CD4-positive, alpha-beta T cell treated with Interleukin-17A for 1 hour (primary cell): Measurements from ENCODE around the gene LIN52.

ENCODE experiments used
- DNase-seq: peaks from one replicate; pipeline ENCODE4 v3.0.0-alpha.2; 2020

LIN52 gene

DNA sequence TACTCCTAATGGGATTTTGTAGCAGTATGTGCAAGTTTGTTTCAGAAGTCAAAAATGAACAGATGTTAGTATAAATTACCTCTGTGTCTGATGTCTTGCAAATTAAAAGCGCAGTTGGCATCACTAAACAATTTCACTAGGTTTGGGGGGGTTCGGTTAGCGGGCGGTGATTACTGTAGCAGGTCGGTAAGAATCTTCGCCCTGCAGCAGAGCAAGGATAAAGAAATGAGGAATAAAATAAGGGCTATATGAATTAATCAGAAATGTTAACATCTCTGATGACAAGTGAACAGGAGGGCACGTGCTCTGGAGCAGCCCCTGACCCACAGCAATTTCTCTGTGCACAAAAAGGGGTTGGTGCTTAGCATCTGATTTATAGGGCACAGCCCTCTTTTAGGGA is 110.9 kb downstream of the LIN52 start:
- no peak for DNase-seq

DNA sequence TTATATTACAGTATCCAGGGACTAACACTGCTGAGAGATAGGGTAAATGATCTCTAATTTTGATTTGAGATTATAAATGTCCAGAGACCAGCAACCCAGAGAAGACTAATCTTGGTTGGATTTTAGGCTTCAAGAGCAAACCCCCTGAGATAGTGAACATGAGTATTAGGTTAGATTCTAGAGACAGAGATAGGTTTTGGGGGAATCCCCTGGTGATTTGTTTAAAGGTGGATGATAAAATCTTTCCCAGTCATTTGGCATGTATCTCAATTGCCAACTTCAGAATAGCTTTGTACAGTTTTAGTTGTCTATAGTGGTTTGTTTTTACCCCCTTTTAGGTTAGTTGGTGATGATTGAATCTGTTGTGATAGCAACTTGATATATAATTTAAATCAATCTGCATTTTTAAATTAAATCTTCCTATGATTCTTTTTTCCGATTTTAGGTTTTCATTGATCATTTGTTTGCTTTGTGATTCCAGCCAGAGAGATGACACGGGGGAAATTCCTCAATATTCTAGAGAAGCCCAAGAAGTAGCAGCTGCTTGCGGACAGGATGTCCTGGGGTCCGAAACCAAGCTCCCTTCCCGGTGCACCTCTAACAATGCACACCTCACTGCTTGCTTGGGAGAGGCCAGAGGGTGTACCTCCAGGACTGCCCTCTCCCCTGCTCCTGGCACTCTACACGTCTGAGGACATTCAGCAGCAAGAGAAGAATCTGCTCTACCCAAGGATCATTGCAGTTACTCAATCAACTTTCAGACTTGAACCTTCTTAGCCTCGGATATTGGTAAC is 113.9 kb downstream of the LIN52 start:
- DNase-seq = no peak

DNA sequence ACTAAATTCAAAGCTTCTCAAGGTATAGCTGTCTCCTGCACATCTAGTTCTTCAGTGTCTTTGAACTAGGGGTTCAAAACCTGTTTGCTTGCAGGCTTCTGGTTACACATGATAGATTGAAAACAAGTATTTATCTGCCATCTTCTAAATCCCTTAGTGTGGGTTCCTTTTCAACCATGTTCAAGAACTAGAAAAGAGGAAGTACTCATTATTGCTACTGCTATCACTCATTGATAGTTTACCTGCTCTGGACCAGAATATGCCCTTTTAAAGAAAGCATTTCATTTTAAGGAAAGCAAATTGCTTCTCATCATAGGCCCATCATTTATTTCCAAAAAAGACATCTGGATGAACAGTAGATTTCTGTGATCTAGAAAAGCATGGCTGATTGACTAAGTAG is 117.4 kb downstream of the LIN52 start:
- no peak for DNase-seq

DNA sequence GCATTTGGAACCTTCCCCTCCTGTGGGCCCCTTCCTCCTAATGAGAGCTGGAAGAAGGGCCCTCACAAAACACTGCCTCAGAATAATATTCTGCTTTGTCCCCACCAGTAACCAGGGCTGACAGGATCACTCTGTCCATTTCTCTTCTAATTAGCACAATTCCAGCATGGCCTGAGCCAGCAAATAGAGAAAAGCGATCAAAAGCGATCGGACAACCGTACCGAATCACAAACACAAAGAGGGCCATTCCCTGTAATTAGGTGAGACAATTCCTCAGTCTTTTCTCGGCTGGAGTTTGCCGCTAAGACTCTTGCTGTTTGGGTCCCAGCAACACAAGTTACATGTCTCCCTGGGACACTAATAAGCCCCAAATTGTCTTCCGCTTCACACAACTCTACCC is 118.9 kb downstream of the LIN52 start:
- no peak for DNase-seq

DNA sequence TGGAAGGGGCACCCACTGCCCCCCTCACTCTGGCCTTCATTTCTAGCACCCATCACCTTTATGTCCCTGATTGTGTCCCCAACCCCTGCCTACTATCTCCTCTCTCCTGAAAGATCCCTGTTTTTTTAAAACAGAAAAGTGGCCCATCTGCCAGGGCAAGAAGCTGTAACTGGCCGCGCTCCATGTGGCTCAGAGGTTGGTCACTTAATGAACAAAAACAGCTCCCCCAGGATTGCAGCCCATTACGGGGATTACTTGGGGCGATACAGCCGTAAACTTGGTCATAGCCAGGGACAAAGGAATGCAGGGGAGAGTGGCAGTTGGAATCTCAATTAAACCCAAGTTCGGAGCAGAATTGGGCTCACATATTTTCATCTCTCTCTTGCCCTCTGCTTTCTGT is 119.7 kb downstream of the LIN52 start:
- no peak for DNase-seq

DNA sequence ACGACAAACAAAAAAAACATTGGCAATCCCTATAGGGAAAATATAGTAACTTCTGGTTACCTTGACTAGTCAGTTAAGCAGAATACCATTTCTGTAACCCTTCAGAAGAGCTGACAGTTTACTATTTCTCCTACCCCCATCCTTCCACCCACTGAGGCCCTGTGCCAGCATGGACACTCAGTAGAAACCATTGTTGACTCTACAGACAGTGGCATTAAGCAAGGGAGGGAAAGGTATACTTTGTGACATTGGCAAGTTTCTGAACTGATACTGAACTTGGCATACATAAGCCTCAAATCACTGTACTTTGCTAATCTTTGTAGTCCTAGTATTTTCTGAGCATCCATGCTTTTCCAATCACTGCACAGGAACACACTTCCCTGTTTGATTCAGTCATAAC is 121.1 kb downstream of the LIN52 start:
- DNase-seq = no peak

DNA sequence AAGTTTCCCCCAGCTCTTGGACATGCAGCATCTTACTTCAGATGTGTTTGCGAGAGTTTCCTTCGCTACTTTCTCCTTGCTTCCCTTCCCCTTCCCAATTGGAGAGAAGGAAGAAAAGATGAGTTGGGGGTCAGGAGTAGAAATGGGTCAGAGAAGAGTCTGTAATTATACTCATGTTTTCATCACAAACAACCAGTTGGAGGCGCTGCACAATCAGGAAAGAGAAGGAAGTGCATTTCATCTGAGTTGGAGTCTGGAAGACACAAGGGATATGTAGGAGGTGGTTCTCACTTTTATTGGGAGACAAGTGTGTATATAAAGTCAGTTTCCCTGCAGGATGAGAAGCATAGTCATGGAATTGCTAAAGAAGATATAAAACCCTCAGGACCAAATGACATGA is 123.2 kb downstream of the LIN52 start:
- DNase-seq = no peak

DNA sequence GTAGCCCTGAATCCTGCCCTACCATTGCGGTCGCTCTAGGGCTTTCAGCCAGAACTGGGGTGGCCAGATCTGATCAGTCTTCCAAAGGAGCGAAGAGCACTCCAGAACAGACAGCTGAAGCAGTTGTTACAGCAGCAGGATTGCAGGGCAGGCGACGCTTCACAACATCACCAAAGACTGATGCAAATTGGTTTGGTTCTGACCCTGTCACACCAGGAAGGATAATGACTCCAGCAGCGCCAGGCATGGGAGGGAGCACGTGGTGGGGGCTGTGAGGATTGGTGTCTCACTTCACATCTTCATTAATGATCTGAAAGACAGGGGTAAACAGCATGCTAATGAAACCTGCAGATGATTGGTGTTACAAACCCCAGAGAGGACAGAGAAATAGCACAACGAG is 123.9 kb downstream of the LIN52 start:
- DNase-seq = no peak

DNA sequence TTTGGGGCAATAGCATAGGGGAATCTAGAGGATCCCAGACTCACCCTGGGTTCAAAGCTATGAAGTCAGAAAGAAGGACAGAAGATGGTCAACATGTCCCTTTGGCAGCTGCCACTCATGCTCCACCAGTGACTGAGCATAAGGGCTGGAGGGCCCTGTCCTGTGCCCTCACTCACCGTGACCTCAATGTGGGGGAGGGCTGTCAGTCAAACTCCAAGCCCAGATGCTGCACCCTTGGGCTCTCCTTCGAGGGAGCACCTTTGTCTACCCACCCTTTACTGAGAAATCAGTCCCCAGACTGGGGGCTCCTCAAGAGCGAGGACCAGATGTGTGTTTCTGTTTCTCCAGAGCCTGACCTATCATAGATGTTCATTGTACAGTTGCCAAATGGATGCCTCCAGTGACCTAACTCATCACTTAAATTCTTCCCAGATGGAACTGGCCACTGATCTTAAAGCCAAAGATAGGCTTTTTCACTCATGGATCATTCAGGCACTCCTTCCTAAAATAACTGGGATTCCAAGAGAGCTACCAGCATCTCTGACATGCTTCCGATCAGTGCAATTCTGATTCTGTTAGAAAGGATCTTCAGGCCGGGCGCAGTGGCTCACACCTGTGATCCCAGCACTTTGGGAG is 127.3 kb downstream of the LIN52 start:
- DNase-seq = no peak

DNA sequence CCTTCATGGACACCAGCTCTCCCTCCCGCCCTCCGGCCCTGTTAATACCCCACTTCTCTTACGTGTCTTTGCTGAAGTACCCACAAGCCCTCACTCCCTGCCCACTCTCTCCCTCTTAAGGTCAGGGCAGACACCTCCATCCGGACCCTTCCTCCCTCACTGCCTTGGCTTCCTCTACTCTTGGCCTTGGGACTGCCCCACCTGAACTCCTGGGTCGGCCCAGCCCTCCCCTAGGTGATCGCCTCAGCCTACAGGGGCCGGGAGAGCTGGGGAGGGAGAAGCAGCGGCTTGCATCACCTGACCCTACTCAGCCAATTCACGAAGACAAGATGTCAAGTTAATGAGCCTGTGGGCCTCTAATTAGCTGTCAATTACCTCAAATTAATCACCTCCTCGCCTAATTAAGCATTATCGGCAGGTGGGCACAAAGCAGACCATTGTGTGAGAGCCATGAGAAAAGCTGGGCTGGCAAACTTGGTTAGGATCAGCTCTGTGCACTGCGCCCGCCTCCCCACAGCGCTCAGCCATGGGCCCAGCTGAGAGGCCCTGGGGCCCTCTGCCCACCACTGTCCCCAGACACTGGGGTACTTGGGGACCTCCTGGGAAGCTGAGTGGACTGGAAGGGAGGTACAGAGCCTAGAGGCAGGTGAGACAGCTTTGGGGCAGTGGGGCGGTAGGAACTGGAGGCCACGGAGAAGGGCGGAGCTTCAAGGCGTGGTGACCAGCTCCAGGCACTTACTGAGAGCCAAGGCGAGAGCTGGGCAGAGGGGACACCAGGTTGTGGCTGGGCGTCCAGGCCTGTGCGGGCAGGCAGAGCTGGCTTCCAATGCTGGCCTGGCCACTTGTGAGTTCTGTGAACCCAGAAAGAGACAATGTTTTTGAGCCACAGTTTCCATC is 129.4 kb downstream of the LIN52 start:
- DNase-seq = no peak

DNA sequence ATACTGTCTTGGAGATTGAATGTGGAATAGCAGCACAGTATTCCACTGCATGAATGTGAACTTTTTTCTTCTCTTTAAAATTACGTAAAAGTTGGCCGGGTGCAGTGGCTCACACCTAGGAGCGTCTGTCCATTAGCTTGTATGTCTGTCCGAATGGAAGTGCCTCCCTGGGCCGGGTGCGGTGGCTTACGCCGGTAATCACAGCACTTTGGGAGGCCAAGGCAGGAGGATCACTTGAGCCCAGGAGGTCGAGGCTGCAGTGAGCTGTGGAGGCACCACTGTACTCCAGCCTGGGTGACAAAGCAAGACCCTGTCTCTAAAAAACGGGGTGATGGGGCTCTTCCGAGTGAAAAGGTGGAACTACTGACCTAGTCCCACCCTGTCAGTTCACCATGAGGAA is 131.9 kb downstream of the LIN52 start:
- DNase-seq = no peak

DNA sequence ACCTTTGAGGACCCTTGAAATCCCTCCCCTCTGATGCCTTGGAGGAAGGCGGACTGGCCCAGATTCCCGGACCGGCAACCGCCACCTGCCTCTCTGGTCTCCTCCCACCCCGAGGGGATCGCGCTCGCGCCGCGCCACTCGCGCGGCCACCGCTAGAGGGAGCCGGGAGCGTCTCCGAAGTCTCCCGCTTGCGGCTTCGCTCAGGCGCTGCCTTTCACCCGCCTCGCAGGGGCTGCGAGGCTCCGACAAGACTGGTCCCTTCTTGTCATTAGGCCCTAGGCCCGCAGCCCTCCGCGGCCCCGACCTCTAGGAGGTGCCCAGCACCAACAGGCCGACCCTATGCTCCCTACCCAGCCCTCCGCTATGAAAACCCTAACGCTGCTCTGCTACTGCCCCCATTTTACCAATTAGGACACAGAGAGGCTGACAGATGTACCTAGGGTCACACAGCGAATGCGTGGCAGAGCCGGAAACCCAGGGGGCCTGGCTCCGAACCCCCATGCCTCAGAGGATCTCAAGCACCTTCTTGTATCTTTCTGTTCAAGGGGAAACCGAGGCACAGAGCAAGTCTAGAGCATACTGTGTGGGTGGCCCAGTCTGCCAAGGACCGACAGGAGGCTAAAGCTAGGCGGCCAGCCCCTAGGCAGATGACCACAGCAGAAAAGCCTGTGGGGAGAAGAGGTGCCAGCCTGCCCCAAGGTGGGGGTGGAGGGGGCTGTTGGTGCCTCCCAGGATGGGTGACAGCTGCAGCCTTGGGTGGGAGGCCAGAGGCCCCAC is 133.1 kb downstream of the LIN52 start:
- peak; percentile 63 for DNase-seq

DNA sequence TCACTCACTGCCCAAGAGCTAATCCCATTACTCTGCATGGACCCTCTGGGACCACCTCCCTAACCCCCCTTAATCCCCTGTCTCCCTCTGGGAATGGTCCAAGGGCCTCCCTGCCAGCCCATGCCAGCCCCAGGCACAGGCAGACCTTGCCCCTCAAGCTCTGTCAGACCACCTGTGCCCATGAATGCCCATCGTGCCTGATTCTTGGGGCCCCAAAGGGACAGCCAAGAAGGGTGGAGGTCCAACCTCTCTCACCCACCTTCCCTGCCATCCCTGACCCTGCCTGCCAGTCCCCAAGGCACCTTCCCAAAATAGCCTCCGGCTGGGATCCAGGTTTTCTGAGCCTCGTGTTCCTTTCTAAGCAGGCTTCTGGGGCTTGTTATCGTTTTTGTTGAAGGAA is 133.7 kb downstream of the LIN52 start:
- DNase-seq = no peak

DNA sequence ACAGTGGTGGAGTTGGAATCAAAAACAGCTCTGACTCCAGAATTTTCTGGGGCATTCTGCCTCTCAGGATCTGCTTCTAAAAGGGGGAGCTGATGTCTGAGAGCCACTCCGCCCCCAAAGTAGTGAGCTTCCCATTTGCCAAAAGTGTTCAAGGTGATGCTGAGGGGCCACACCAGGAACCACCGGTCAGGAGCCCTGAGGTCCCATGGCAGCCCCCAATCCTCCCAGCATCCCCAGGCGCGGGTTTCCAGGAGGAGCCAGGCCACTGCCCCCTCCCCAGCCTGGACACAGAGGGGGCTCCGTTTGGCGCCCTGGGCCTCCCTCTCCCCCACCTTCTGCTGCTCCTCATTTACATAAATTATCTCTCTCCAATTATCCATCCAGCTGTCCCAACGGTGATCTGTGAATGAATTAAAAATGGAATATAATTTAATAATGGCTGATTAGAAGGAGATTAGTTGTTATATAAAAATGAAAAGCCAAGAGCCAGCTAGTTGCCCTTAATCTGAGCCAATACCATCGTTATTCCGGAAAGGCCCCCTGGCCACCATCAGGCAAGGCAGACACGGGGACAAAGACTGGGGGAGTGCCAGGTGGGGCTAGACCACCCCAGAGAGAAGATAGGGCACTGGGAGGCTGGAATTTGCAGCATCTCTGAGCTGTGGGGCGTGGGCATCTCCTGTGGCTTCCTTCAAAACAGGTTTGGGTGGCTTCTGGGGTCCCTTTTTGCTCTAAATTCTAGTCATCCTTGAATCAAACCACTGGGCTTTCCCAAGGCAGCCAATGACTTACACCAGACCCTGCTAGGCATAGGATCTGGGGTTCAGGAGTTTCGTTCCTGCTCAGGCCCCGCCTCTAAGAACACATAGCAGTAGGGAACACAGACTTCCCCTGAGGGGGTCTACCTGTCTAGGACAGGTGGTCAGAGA is 134.8 kb downstream of the LIN52 start:
- no peak for DNase-seq

DNA sequence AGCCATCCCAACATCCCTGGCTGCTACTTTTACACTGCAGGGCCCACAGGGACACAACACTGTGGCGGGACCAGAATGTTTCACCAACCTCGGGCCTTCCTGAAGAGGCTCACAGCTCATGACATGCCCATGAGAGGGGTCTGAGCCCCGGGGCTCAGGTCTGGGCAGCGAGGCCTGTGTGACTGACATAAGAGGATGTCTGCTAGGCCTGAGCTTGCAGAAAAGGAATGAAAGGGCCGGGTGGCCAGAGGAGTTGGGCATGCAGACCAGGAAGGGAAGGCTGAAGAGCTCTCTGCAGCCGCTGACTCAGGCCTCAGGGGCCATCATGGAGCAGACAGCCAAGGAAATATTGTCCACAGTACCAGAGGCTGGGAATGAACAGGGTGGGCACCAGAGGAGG is 136.2 kb downstream of the LIN52 start:
- no peak for DNase-seq

DNA sequence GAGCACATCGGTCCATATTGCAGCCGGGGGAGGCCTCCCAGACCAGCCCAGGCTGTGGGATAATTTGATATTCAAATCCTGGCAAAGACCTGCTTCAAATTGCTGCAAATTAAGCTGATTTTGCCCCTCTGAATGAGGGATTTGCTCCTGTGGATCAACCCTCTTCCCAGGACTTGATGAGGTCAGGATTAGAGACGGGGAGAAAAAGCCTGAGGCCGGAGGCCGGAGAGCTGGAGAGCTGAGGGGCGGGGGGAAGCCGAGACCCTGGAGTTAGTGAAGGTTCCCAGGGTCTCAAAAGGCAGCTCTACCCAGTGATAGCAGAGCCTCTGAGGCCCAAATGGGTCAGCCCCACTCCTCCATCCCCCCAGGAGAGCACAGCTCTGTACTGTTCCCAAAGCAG is 137.0 kb downstream of the LIN52 start:
- no peak for DNase-seq

DNA sequence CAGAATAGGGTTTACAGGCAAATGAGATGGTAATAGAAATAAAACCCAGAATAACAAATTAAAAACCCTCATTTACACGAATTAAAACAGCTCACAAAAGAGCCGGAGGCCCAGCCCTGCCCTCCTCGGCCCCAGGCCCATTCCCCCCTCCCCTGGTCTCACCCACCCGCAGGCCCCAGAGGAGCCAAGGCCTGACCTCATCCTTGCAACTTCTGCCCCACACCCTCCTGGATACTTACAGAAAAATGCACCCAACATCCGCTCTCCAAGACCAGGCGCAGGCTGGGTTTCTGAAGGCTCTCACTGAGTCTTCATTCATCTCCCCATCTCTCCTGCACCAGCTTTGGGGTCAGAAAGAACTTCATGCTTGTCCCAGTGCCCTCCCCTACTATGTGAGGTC is 138.3 kb downstream of the LIN52 start:
- no peak for DNase-seq

DNA sequence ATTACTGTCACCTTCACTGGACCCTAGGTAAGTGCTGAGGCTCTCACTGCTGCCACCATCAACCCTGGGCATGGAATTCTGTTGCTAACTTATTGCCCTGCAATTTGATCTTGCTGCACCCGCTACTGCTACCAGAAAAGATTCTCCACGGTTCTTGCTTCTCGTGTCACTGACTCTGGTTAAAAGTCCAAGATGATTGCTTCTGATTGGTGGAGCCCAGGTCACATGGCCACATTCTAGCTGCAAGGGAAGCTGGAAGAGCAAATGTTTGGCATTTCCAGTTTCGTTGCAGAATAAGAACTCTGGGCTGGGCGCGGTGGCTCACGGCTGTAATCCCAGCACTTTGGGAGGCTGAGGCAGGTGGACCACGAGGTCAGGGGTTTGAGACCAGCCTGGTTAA is 147.0 kb downstream of the LIN52 start:
- no peak for DNase-seq

DNA sequence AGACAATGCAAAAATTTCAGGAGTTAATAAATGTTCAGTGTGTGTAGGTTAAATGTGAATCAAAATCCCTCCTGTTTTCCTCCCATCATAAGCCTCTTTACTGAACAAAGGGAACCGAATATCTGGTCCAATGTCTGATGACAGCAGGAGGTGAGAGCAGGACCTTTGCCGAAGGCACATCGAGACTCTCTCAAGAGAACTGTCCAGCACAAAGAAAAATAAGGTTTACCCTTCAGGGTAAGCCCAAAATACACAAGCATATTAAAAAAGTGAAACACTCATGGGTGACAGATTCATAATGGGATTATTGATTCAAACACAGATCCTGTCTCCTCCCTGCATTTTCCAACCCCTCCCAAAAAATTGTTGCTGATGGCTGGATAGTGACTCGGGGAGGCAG is 150.3 kb downstream of the LIN52 start:
- DNase-seq = no peak

DNA sequence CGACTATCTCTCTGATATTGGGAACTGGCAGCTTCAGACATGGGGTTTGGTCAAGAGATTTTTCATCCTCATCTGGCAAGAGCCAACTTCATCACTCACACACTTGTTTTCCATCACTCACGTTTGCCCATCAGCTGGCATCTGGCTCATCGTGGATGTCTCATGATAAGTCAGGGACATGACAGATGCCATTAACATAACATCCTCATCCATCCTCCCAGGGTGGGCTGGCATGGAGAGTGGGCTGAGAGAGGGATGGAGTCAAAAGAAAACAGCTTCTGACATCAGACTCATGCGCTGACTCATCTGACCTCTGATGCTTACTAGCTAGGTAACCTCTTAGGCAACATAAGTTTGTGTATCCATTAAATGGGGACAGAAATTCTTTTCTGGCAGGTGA is 152.7 kb downstream of the LIN52 start:
- DNase-seq = no peak

DNA sequence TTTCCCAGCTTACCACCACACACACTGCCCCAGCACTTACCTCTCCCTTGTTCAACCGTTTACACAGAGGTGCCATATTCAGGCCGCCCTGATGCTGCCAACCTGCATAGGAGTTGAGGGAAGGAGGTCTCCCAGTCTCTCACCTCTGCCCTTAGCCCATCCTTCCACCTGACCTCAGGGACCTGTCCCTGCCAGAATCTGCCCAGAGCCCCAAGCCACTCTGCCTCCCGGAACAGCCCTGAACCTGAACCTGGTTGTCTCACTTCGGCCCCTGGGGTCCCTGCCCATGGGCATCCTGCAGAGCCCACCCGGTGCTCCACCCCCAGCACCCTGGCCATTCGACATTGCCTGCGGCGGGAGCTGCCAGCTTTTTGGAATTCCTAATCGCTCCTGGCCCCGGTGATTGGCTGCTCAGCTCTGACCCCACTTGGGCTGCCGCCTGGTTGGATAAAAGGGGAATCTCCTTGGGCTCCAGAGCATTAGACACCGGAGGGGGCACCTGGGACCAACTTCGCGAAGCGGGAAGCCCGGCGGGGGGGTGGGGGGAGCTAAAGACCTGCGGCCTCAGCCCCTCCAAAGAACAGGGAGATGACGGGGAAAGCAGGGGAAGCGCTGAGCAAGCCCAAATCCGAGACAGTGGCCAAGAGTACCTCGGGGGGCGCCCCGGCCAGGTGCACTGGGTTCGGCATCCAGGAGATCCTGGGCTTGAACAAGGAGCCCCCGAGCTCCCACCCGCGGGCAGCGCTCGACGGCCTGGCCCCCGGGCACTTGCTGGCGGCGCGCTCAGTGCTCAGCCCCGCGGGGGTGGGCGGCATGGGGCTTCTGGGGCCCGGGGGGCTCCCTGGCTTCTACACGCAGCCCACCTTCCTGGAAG is 154.5 kb downstream of the LIN52 start, which contains the start of gene VSX2:
VSX2 (plus strand) TSS at position 476 of the 874 bp plus-strand sequence; CDS start at position 589, 113 bp downstream.
- no peak for DNase-seq
